Neural cell (in vitro differentiated cells): ENCODE results near the gene MT1M. TPM values are rescaled to one million over a fixed set of nuclear protein-coding genes. Genes with fewer than 3 reads are reported as not detected.

Experiments used
- H2AFZ ChIP-seq: fragments of 200-600, 300-800 bp; sonication (generic), shearing (Covaris generic); 2 replicates; pipeline ENCODE4 v1.6.0; 2014; ENCODE audit warnings: low read depth, mild to moderate bottlenecking, antibody characterized with exemption, low read length, moderate library complexity
- H3F3A ChIP-seq: fragments of 200-600 bp; shearing (Covaris generic); 2 replicates; pipeline ENCODE4 v1.6.1; 2016; ENCODE audit warnings: mild to moderate bottlenecking, moderate library complexity, mixed read lengths, antibody characterized with exemption, low read length; ENCODE audit not compliant: insufficient read depth, poor library complexity, severe bottlenecking
- H3K27ac ChIP-seq: fragments of 200-600, 300-800 bp; sonication (generic), shearing (Covaris generic); 2 replicates; pipeline ENCODE4 v1.5.1; 2014; ENCODE audit warnings: mild to moderate bottlenecking, low read length, moderate library complexity
- H3K27me3 ChIP-seq: fragments of 300-800, 200-600 bp; sonication (generic), shearing (Covaris generic); 2 replicates; pipeline ENCODE4 v1.6.0; 2014; ENCODE audit warnings: mild to moderate bottlenecking, low read depth, low read length, moderate library complexity; ENCODE audit not compliant: insufficient read depth
- H3K36me3 ChIP-seq: fragments of 300-800, 200-600 bp; sonication (generic), shearing (Covaris generic); 2 replicates; pipeline ENCODE4 v1.5.1; 2014; ENCODE audit warnings: mild to moderate bottlenecking, antibody characterized with exemption, low read length, moderate library complexity; ENCODE audit not compliant: insufficient read depth
- H3K4me2 ChIP-seq: fragments of 300-800, 200-600 bp; sonication (generic), shearing (Covaris generic); 2 replicates; pipeline ENCODE4 v1.6.0; 2014; ENCODE audit warnings: mild to moderate bottlenecking, low read length
- H3K4me3 ChIP-seq: fragments of 300-800, 200-600 bp; sonication (generic), shearing (Covaris generic); 2 replicates; pipeline ENCODE4 v1.5.1; 2014; ENCODE audit warnings: mild to moderate bottlenecking, low read length, moderate library complexity
- H3K79me2 ChIP-seq: fragments of 200-600 bp; shearing (Covaris generic); replicated peaks from 2 replicates; pipeline ENCODE4 v1.6.0; 2014; ENCODE audit warnings: mild to moderate bottlenecking, low read length, moderate library complexity; ENCODE audit not compliant: insufficient read depth
- H3K9ac ChIP-seq: fragments of 300-800, 200-600 bp; sonication (generic), shearing (Covaris generic); 2 replicates; pipeline ENCODE4 v1.6.1; 2016; ENCODE audit warnings: mild to moderate bottlenecking, low read length, mixed read lengths
- H3K9me2 ChIP-seq: fragments of 200-600 bp; shearing (Covaris generic); 2 replicates; pipeline ENCODE4 v1.6.1; 2016; ENCODE audit warnings: mild to moderate bottlenecking, low read length, mixed read lengths; ENCODE audit not compliant: insufficient read depth
- H3K9me3 ChIP-seq: fragments of 200-600, 300-800 bp; sonication (generic), shearing (Covaris generic); 2 replicates; pipeline ENCODE4 v1.6.1; 2016; ENCODE audit warnings: mild to moderate bottlenecking, mixed run types, low read length, moderate library complexity, mixed read lengths
- H4K20me1 ChIP-seq: fragments of 200-600 bp; shearing (Covaris generic); 2 replicates; pipeline ENCODE4 v1.6.1; 2016; ENCODE audit warnings: mild to moderate bottlenecking, mixed run types; ENCODE audit not compliant: insufficient read depth
- EP300 ChIP-seq: fragments of 450-650 bp; conservative IDR thresholded peaks from 2 replicates; pipeline ENCODE4 v1.6.1; 2014; ENCODE audit warnings: antibody characterized with exemption, mild to moderate bottlenecking, moderate library complexity; ENCODE audit not compliant: poor library complexity, severe bottlenecking
- EZH2 ChIP-seq: fragments of 200-600, 300-800 bp; shearing (Covaris generic), sonication (generic); IDR thresholded peaks from 2 replicates; pipeline ENCODE4 v1.6.1; 2014; ENCODE audit warnings: antibody characterized with exemption, low read length, borderline replicate concordance, mild to moderate bottlenecking; ENCODE audit not compliant: insufficient read depth, poor library complexity, severe bottlenecking
- MXI1 ChIP-seq: fragments of 450-650 bp; conservative IDR thresholded peaks from 2 replicates; pipeline ENCODE4 v1.6.1; 2014; ENCODE audit warnings: antibody characterized with exemption, mild to moderate bottlenecking; ENCODE audit not compliant: poor library complexity, severe bottlenecking
- POLR2AphosphoS5 ChIP-seq: IDR thresholded peaks from 2 replicates; pipeline ENCODE4 v1.6.1; 2012
- RAD21 ChIP-seq: fragments of 450-650 bp; conservative IDR thresholded peaks from 2 replicates; pipeline ENCODE4 v1.6.1; 2014; ENCODE audit warnings: antibody characterized with exemption, mild to moderate bottlenecking, moderate library complexity
- REST ChIP-seq: IDR thresholded peaks from 2 replicates; pipeline ENCODE4 v1.6.1; 2012; ENCODE audit warnings: borderline replicate concordance
- SMC3 ChIP-seq: fragments of 450-650 bp; conservative IDR thresholded peaks from 2 replicates; pipeline ENCODE4 v1.6.1; 2014; ENCODE audit warnings: antibody characterized with exemption, mild to moderate bottlenecking, moderate library complexity; ENCODE audit not compliant: poor library complexity
- TAF1 ChIP-seq: IDR thresholded peaks from 2 replicates; pipeline ENCODE4 v1.6.1; 2012; ENCODE audit warnings: low read depth
- polyA plus RNA-seq: library from polyadenylated mRNA; depleted of rRNA; stranded (reverse); fragments of >200 nt; gene quantifications from 2 replicates; pipeline ENCODE4 v1.2.3, GENCODE V29; 2014
- TF ChIP-seq, protein P1 (sequence below): fragments of 450-650 bp; IDR thresholded peaks from 2 replicates; pipeline ENCODE4 v1.5.1; 2014; ENCODE audit warnings: antibody characterized with exemption, mild to moderate bottlenecking, moderate library complexity; ENCODE audit not compliant: poor library complexity, severe bottlenecking

Gene MT1M
- polyA plus RNA-seq, 1 donor from 2014 or later = not detected

- Histone ChIP-seq H3K4me2 (no peak overlapping the region), H2AFZ (no peak overlapping the region), H3K4me3 (no peak overlapping the region)
Measured at GRCh38 chr16:56606476-56607108, 25.9 kb upstream of the MT1M start.

DNA sequence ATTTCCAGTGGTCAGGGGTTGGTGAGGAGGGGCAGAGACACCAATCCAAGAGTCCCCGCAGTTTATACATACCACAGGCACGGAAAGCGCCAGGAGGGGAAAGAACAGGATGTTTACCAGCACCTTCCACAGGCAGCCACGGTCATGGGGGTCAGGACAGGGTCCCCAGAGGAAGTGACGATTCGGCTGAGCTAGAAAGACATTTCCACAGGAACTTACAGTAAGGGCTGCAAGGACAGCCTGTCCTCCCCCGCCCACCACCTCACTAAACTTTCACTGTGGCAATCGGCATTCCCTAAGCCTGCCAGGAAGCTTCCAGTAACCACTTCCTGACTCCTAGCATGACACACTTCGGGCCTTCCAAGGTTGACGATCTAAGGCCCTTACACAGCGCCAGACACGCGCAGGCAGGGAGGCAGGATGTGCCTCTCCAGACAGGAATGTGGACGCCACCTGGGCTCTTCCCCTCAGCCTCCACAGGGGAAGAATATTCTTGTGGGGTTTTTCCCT is 25.3 kb upstream of the MT1M start:
- H3K9ac ChIP-seq = no peak overlapping the region
- no peaks in the 10 kb centered on the region for H3K9me2 ChIP-seq
- peaks cover 52% of the 10 kb centered on the region for H3K27me3 ChIP-seq
- no peaks in the 10 kb centered on the region for H3F3A ChIP-seq
- H3K27ac ChIP-seq = no peak overlapping the region
- no peaks in the 10 kb centered on the region for H4K20me1 ChIP-seq
- H3K79me2 ChIP-seq = no peaks in the 10 kb centered on the region
- H3K4me3 ChIP-seq = no peak overlapping the region
- no peaks in the 10 kb centered on the region for H3K9me3 ChIP-seq
- no peak overlapping the region for H2AFZ ChIP-seq
- H3K4me2 ChIP-seq = no peak overlapping the region
- H3K36me3 ChIP-seq = no peaks in the 10 kb centered on the region
- TF ChIP-seq SMC3 (no peak), REST (no peak), TAF1 (no peak), EP300 (no peak), MXI1 (no peak), RAD21 (no peak)
- TF ChIP-seq, protein P1, sequence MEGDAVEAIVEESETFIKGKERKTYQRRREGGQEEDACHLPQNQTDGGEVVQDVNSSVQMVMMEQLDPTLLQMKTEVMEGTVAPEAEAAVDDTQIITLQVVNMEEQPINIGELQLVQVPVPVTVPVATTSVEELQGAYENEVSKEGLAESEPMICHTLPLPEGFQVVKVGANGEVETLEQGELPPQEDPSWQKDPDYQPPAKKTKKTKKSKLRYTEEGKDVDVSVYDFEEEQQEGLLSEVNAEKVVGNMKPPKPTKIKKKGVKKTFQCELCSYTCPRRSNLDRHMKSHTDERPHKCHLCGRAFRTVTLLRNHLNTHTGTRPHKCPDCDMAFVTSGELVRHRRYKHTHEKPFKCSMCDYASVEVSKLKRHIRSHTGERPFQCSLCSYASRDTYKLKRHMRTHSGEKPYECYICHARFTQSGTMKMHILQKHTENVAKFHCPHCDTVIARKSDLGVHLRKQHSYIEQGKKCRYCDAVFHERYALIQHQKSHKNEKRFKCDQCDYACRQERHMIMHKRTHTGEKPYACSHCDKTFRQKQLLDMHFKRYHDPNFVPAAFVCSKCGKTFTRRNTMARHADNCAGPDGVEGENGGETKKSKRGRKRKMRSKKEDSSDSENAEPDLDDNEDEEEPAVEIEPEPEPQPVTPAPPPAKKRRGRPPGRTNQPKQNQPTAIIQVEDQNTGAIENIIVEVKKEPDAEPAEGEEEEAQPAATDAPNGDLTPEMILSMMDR = no peak

More at GRCh38 chr16:56606476-56607108, 25.9 kb upstream of the MT1M start:
- Histone ChIP-seq H3F3A (no peaks in the 10 kb centered on the region), H3K27ac (no peak overlapping the region), H3K79me2 (no peaks in the 10 kb centered on the region), H3K36me3 (no peaks in the 10 kb centered on the region), H3K9me2 (no peaks in the 10 kb centered on the region), H3K9ac (no peak overlapping the region), H4K20me1 (no peaks in the 10 kb centered on the region), H3K27me3 (peaks cover 50% of the 10 kb centered on the region), H3K9me3 (no peaks in the 10 kb centered on the region)
- TF ChIP-seq MXI1 (no peak), TAF1 (no peak), EP300 (no peak), RAD21 (no peak), EZH2 (no peak), SMC3 (no peak), REST (no peak), POLR2AphosphoS5 (no peak)
- TF ChIP-seq, protein P1 = no peak
